Activated CD4-positive, alpha-beta T cell treated with anti-CD3 and anti-CD28 coated beads, Interleukin-2, amount 10 ng/mL, durations not matched to agents 7 days and 5 days (primary cell): ENCODE results near the gene ADH1A. TPM values are rescaled to one million over a fixed set of nuclear protein-coding genes. Genes with fewer than 3 reads are reported as not detected.
"Not testable (repeated sequence)": the region's sequence is repeated elsewhere in the genome, so short reads cannot be mapped to it uniquely, and the experiment has no call there.

Experiments used
- CTCF ChIA-PET: fragments of 350-600 bp; sonication (Branson Sonifier 250); formaldehyde crosslinking; loops from one replicate; lab custom pipeline; 2021; ENCODE audit warnings: antibody characterized with exemption; lab: Charles Lee
- POLR2A ChIA-PET: fragments of 350-600 bp; sonication (Branson Sonifier 250); formaldehyde crosslinking; loops from one replicate; lab custom pipeline; 2021; ENCODE audit warnings: antibody characterized with exemption; lab: Charles Lee
- DNase-seq: peaks from one replicate; pipeline ENCODE4 v3.0.0-alpha.2; 2020
- H3K27ac Mint-ChIP-seq: one replicate; pipeline ENCODE4 v1.8.0; 2021; ENCODE audit warnings: mild to moderate bottlenecking, moderate library complexity, mixed read lengths
- H3K27me3 Mint-ChIP-seq: one replicate; pipeline ENCODE4 v1.8.0; 2021; ENCODE audit warnings: mixed read lengths
- H3K36me3 Mint-ChIP-seq: one replicate; pipeline ENCODE4 v1.8.0; 2021; ENCODE audit warnings: low read depth, mixed read lengths
- H3K4me1 Mint-ChIP-seq: one replicate; pipeline ENCODE4 v1.8.0; 2021; ENCODE audit warnings: mixed read lengths
- H3K4me3 Mint-ChIP-seq: one replicate; pipeline ENCODE4 v1.8.0; 2021; ENCODE audit warnings: mild to moderate bottlenecking, moderate library complexity, mixed read lengths
- H3K9me3 Mint-ChIP-seq: one replicate; pipeline ENCODE4 v1.8.0; 2021; ENCODE audit warnings: mixed read lengths
- total RNA-seq, 2 experiments: library from RNA; stranded (reverse); gene quantifications; one replicate each; pipeline ENCODE4 v1.2.3, GENCODE V29; 2021

ADH1A gene
- not detected for total RNA-seq

- no peaks in the 10 kb centered on the region for H3K4me1 Mint-ChIP-seq
- DNase-seq: no peak
- H3K9me3 Mint-ChIP-seq: peaks cover 7% of the 10 kb centered on the region
- CTCF ChIA-PET: no interaction called here
- H3K36me3 Mint-ChIP-seq: no peaks in the 10 kb centered on the region
- H3K27me3 Mint-ChIP-seq: no peaks in the 10 kb centered on the region
- no peak within 1 kb of the TSS for H3K27ac Mint-ChIP-seq
- no peak within 1 kb of the TSS for H3K4me3 Mint-ChIP-seq
- POLR2A ChIA-PET: no interaction called here
These were observed at the start of gene ADH1A for GRCh38 chr4:99290848-99291786. Gene ADH1A (minus strand): TSS chr4:99290985. CDS start chr4:99290914, 71 bp downstream.

- Mint-ChIP-seq H3K4me3 (no peak overlapping the region), H3K9me3 (no peaks in the 10 kb centered on the region), H3K4me1 (no peaks in the 10 kb centered on the region), H3K36me3 (no peaks in the 10 kb centered on the region), H3K27me3 (peaks cover 10% of the 10 kb centered on the region), H3K27ac (no peak overlapping the region)
- CTCF ChIA-PET: no interaction called here
- no peak for DNase-seq
- POLR2A ChIA-PET: no interaction called here
These were observed 48.4 kb upstream of the ADH1A start for GRCh38 chr4:99339172-99339571.

GRCh38 chr4:99336553-99336952, 45.8 kb upstream of the ADH1A start:
- ChIA-PET POLR2A (no interaction called here), CTCF (no interaction called here)
- Mint-ChIP-seq H3K4me3 (no peak overlapping the region), H3K27me3 (peaks cover 8% of the 10 kb centered on the region), H3K9me3 (no peaks in the 10 kb centered on the region), H3K36me3 (no peaks in the 10 kb centered on the region), H3K27ac (no peak overlapping the region), H3K4me1 (no peaks in the 10 kb centered on the region)
- no peak for DNase-seq

DNA sequence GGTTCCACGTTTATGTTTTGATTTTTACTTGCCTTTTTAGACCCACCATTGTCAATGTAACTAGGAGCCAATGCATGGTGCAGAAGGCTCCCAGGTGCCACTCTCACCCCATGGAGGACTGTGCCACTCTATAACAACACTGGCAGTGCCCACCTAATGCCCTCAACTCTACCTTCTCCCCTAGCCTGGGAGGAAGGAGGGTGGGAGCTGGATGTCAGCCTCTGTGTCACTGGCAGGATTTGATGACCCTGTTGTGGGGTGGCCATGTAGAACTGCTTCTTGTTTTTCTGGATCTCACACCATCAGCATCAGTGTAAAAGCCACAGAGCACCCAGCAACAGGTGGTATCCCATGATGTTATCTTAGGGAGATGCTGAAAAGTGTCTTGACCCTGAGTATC, 44.1 kb upstream of the ADH1A start:
- H3K27me3 Mint-ChIP-seq: peaks cover 6% of the 10 kb centered on the region
- H3K4me3 Mint-ChIP-seq: no peak overlapping the region
- no peaks in the 10 kb centered on the region for H3K4me1 Mint-ChIP-seq
- H3K36me3 Mint-ChIP-seq: no peaks in the 10 kb centered on the region
- H3K27ac Mint-ChIP-seq: no peak overlapping the region
- ChIA-PET POLR2A (no interaction called here), CTCF (no interaction called here)
- no peaks in the 10 kb centered on the region for H3K9me3 Mint-ChIP-seq
- DNase-seq: no peak

- Mint-ChIP-seq H3K27me3 (no peaks in the 10 kb centered on the region), H3K4me1 (no peaks in the 10 kb centered on the region), H3K36me3 (no peaks in the 10 kb centered on the region), H3K9me3 (no peaks in the 10 kb centered on the region), H3K27ac (no peak overlapping the region), H3K4me3 (no peak overlapping the region)
- DNase-seq: no peak
- ChIA-PET CTCF (no interaction called here), POLR2A (no interaction called here)
These were observed 39.9 kb upstream of the ADH1A start for GRCh38 chr4:99330648-99331047.

DNA sequence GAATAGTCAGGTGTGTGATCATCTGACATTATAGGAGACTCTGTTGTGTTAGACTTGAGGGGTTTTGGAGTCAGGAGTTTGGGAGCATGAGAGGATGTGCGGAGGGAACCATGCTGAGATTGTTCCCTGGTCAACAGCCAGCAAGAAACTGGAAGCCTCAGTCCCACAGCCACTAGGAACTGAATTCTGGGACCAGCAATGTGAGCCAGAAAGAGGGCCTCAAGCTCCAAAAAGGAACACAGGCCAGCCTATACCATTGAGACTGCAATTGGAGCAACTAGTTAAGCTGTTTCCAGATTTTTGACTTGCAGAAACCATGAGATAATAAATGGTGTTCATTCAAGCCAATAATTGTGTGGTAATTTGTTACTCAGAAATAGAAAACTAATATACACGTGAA, 39.1 kb upstream of the ADH1A start:
- ChIA-PET POLR2A (no interaction called here), CTCF (no interaction called here)
- no peak overlapping the region for H3K27ac Mint-ChIP-seq
- no peak overlapping the region for H3K4me3 Mint-ChIP-seq
- no peaks in the 10 kb centered on the region for H3K36me3 Mint-ChIP-seq
- H3K9me3 Mint-ChIP-seq: no peaks in the 10 kb centered on the region
- H3K27me3 Mint-ChIP-seq: no peaks in the 10 kb centered on the region
- no peaks in the 10 kb centered on the region for H3K4me1 Mint-ChIP-seq
- no peak for DNase-seq

DNA sequence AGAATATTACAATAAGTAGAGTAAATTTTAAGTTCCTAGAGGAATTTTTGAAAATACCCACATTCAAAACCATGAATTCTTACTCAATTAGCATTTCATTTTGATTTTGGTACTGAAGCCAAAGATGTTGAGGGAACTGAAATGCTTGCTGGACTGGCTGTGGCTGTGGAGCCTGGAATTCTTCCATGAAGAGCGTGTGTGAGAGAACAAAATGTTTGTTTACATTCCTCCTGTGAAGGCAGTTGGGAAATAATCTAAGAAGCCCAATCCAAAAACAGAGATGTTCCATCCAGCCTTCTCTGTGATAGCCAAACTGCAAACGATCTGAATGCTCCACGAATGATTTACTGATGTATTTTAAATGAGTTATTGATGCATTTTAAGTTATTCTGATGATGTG, 34.2 kb upstream of the ADH1A start:
- Mint-ChIP-seq H3K27me3 (peaks cover 7% of the 10 kb centered on the region), H3K4me1 (no peaks in the 10 kb centered on the region), H3K36me3 (no peaks in the 10 kb centered on the region), H3K9me3 (no peaks in the 10 kb centered on the region), H3K4me3 (no peak overlapping the region), H3K27ac (no peak overlapping the region)
- ChIA-PET CTCF (no interaction called here), POLR2A (no interaction called here)
- DNase-seq: no peak

DNA sequence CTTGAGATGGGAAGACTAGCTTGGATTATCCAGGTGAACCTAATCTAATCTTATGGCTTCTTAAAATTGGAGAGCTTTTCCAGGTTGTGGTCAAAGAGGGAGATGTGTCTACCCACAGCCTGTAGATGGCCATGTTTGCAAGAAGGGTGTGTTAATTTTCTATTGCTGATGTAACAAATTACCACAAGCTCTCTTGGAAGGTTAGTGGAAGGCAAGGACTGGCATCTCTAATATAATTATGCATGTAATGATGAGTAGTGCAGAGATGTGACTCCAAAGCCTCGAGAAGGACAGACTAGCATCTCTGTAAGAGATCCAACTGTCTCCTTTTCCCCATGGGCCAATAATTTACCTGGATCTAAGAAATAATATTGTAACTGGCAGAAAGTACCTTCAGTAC, 33.6 kb upstream of the ADH1A start:
- no peak overlapping the region for H3K4me3 Mint-ChIP-seq
- no peak overlapping the region for H3K27ac Mint-ChIP-seq
- peaks cover 7% of the 10 kb centered on the region for H3K27me3 Mint-ChIP-seq
- H3K4me1 Mint-ChIP-seq: no peaks in the 10 kb centered on the region
- H3K9me3 Mint-ChIP-seq: no peaks in the 10 kb centered on the region
- DNase-seq: no peak
- H3K36me3 Mint-ChIP-seq: no peaks in the 10 kb centered on the region
- POLR2A ChIA-PET: no interaction called here
- CTCF ChIA-PET: no interaction called here

DNA sequence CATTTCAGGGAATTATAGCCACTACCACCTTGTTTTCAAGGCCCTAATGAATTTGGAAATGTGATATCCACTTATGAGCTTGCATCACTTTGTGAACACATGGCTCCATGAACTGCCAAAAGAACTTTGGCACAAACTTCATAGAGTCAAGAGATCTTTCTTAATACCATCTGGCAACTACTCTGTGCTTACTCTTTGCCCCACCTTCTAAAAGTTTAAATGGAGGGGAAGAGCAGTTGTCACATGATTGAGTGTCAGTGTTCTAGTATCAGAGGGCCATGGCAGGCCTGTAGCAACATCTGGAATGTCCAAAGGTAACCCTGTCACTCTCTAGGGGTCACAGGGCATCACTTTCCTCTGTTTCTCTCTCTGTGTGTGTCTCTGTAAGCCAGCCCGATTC, 33.0 kb upstream of the ADH1A start:
- Mint-ChIP-seq H3K9me3 (no peaks in the 10 kb centered on the region), H3K36me3 (no peaks in the 10 kb centered on the region), H3K4me1 (no peaks in the 10 kb centered on the region), H3K4me3 (no peak overlapping the region), H3K27me3 (peaks cover 7% of the 10 kb centered on the region), H3K27ac (no peak overlapping the region)
- POLR2A ChIA-PET: no interaction called here
- DNase-seq: no peak
- CTCF ChIA-PET: no interaction called here

- no peak for DNase-seq
- POLR2A ChIA-PET: no interaction called here
- H3K27me3 Mint-ChIP-seq: peaks cover 11% of the 10 kb centered on the region
- CTCF ChIA-PET: no interaction called here
- no peak within 1 kb of the TSS for H3K4me3 Mint-ChIP-seq
- no peak within 1 kb of the TSS for H3K27ac Mint-ChIP-seq
- H3K36me3 Mint-ChIP-seq: no peaks in the 10 kb centered on the region
- H3K9me3 Mint-ChIP-seq: no peaks in the 10 kb centered on the region
- no peaks in the 10 kb centered on the region for H3K4me1 Mint-ChIP-seq
These were observed 30.7 kb upstream of the ADH1A start, which contains the start of gene ADH1B for GRCh38 chr4:99321241-99322191. Gene ADH1B (minus strand): TSS chr4:99321401. CDS start chr4:99321331, 70 bp downstream.

DNA sequence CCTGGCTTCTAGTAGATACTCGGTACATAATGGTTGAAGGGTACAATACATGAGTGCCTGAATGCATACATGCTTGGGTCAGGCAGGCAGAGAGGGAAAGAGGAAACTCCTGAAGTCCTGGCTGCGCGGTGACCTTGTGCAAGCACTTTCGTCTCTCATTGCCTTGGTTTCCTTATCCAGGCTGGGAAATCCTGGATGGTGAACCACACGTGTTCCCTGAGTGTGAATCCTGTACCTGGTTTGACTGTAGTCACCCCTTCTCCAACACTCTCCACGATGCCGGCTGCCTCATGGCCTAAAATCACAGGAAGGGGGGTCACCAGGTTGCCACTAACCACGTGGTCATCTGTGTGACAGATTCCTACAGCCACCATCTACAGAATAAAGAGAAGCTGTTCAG, 27.0 kb upstream of the ADH1A start:
- DNase-seq, H3K4me1 Mint-ChIP-seq, H3K4me3 Mint-ChIP-seq, H3K9me3 Mint-ChIP-seq, H3K27me3 Mint-ChIP-seq, CTCF ChIA-PET, H3K36me3 Mint-ChIP-seq, H3K27ac Mint-ChIP-seq, POLR2A ChIA-PET: not testable (repeated sequence)

DNA sequence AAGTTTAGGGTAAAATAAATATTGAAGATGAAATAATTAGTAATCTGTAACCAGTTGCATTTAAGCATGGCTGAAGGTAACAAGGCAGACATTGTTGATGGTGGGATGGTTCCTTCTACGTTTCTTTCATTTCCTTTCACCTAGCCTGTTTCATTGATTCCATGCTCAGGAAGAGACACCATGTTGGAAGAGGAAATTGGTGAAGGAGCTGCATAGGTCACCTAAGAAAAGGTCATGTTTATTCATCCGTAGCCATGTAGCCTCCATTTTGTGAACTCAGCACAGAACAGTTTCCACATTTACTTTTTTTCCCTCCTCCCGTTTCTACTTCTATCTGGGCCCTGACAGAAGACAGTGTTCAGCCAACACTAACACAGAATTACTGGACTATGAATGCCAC, 26.6 kb upstream of the ADH1A start:
- ChIA-PET POLR2A (no interaction called here), CTCF (no interaction called here)
- DNase-seq: no peak
- Mint-ChIP-seq H3K9me3 (no peaks in the 10 kb centered on the region), H3K27ac (no peak overlapping the region), H3K36me3 (no peaks in the 10 kb centered on the region), H3K4me1 (no peaks in the 10 kb centered on the region), H3K4me3 (no peak overlapping the region), H3K27me3 (peaks cover 4% of the 10 kb centered on the region)

DNA sequence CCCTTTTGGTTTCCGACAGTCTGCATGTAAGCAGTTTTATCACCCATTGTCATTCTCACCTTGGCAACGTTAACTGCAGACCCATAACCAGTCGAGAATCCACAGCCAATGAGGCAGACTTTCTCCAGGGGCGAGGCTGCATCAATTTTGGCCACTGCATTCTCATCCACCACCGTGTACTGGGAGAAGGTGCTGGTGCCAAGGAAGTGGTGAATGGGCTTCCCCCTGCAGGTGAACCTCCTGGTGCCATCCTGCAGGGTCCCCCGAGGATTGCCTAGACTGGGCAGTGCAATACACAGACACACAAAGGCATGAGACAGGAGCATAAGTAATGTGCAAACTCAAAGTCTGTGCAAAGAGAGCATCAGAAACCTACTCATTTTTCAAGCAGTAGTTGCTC, 25.1 kb upstream of the ADH1A start:
- H3K27me3 Mint-ChIP-seq: peaks cover 4% of the 10 kb centered on the region
- no peak overlapping the region for H3K4me3 Mint-ChIP-seq
- H3K9me3 Mint-ChIP-seq: no peaks in the 10 kb centered on the region
- CTCF ChIA-PET: no interaction called here
- no peaks in the 10 kb centered on the region for H3K4me1 Mint-ChIP-seq
- DNase-seq: no peak
- POLR2A ChIA-PET: no interaction called here
- no peak overlapping the region for H3K27ac Mint-ChIP-seq
- no peaks in the 10 kb centered on the region for H3K36me3 Mint-ChIP-seq
